ENCODE data around the gene LENG9.
"Not testable (repeated sequence)": the region's sequence is repeated elsewhere in the genome, so short reads cannot be mapped to it uniquely, and the experiment has no call there.

LENG9 gene

DNA sequence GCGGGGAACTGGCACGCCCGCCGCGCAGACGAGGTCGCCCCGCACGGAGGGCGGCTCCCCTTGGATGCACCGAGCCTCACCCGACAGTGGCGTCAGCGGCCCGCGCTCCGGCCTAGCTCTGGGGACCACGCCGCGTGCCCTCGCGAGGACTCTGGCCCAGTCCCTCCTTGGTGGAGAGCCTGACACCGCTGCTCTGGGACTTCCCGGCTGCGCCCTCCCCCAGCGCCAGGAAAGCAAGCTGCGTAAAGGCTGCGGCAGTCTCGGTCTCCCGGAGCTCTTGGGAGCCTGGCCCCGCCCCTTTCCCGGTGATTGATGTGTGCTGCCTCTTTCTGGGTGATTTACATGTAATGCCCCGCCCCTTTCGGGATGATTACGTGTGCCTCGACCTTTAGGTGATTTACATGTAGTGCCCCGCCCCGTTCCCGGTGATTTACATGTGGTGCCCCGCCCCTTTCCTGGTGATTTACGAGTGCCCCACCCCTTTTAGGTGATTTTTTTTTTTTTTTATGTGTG is at the start of gene LENG9:
LENG9 (minus strand) TSS at position 248 of the 513 bp plus-strand sequence. CDS start 252 bp downstream, outside the sequence.
- peak; percentile 98 for DNase-seq

DNA sequence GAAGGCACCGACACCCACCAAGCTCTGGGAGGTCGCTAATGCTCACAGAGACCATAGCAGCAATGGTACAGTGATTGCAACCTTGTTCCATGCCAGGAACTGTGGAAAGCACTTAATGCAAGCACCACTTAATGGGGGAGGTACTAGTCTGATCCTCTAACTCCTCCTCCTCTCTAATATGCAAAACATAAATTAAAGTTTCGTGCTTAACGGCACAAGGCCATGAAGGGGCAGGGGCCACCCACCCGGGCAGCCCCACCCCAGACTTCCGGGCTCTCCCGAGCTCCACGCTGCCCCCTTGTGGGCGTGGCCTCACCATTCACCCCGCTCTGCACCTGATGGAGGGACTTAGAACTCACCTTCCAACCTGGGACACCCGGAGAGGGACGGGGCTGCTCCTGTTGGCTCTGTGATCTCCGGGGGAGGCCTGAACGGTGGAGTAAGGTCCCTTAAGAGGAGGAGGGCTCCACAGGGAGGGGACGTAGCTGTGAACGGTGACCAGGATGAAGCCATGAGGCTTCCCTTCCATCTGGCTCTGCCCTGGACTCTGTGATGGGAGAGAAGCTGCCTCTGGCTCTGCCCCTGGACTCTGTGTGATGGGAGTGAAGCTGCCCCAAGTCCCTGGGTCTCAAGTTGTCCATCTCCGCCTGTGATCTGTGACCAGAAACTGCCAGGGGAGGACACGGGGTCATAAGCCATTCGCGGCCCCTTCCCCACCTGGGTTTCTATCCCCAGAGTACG is 45.8 kb upstream of the LENG9 start:
- DNase-seq = not testable (repeated sequence)

DNA sequence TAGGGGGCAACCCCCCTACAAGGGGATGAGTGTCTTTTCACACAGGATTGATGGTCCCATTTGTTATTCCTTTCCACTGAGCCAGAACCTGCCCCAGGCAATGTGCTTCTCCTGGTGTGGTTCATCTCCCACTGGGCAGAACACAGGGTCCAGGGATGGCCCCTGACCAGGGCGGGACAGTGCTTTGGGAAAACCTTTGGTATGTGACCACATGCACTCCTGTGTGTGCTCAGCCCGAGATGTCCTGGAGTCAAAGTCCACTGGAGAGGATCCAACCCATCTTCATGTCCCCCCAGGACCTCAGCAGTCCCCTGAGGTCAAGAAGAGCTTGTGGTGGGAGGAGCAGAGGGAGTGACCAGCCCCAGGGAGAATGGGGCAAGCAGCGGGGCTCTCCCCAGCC is 44.9 kb upstream of the LENG9 start:
- not testable (repeated sequence) for DNase-seq

DNA sequence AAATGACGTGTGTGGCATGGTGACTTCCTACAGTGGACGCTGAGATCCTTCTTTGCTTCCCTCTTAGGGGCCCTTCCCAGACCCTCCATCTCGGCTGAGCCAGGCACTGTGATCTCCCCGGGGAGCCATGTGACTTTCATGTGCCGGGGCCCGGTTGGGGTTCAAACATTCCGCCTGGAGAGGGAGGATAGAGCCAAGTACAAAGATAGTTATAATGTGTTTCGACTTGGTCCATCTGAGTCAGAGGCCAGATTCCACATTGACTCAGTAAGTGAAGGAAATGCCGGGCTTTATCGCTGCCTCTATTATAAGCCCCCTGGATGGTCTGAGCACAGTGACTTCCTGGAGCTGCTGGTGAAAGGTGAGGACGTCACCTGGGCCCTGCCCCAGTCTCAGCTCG is 44.2 kb upstream of the LENG9 start:
- no peak for DNase-seq

DNA sequence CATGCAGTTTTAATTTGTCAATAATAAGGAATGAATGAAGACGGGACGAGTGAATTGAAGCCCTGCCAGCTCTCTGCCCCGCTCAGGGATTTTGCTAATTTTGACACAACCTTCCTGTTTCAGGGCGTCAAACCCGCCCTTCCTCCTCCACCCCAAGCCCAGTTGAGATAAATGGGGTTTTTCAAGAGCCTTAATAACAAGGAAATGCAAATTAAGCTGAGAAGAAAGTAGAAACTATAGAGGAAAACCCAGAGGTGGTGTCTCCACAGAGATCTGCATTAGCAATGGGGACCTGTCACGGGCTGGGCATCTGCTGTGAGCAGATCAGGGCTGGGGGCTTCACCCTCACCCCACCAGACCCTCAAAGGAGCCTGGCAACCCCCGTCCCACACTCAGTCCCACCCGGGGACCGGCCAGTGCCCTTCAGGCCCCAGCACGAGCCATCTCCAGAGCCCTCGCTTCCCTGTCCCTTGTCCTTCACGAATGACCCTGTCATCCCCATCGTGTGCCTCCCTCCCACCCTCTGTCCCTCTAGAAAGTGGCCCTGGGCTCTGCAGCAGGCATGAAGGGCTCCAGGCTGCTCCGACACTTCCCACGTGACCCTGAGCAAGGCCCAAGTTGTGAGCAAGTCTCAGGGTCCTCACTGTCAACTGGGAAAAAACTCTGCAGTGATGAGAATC is 43.6 kb upstream of the LENG9 start:
- DNase-seq = not testable (repeated sequence)

DNA sequence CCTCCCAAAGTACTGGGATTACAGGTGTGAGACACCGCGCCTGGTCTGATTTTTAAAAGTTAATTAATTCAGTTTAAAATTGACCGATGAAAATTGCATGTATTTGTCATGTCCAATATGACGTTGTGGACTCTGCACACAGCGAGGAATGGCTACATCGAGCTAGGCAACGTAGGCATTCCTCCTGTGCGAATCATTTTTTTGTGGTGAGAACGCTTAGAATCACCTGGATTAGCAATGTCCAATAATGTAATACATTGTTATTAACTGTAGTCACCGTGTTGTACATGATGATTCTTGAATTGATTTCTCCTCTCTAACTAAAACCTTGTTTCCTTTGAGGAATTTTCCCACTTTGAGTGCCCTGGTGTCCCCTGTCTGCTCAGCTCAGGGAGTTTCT is 42.5 kb upstream of the LENG9 start:
- DNase-seq = no peak

DNA sequence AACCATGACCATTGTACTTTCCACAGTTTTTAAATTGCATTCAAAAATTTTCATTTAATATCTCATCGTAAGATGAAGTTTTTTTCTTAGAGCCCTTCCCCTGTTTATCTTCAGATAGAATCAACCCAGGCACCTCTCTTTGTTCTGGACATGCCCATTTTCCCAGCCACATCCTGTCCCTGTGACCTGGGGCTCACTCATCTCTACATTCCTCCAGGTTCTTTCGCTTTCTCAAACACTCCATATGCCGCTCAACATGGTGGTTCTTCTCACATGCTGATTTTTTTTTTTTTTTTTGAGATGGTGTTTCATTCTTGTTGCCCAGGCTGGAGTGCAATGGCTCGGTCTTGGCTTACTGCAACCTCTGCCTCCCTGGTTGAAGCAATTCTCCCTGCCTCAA is 42.0 kb upstream of the LENG9 start:
- not testable (repeated sequence) for DNase-seq

DNA sequence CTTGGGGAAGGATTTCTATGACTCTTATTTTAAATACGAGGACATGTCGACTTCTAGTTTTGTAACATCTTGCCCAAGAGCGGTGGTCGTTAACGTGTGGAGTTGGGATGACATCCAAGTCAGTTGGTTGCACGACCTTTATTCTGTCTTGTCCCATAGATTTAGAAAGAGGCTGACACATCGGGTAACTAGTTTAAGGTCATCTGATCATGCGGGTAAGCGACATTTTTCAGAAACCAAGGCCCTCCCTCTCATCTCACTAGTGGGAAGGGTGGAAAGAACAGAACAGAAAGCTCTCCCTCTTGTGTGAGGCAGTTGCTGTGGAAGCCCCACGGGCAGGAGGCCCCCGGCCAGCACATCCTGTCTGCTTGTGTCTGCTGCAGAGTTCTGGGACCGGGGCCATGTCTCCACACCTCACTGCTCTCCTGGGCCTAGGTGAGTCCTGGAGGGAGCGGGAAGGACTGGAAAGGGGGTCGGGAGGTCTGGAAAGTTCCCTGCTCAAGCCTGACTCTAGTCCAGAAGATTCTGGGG is 39.0 kb upstream of the LENG9 start, which contains the start of gene LAIR2:
LAIR2 (plus strand) TSS at position 314 of the 531 bp plus-strand sequence; CDS start at position 402, 88 bp downstream.
- DNase-seq = no peak

DNA sequence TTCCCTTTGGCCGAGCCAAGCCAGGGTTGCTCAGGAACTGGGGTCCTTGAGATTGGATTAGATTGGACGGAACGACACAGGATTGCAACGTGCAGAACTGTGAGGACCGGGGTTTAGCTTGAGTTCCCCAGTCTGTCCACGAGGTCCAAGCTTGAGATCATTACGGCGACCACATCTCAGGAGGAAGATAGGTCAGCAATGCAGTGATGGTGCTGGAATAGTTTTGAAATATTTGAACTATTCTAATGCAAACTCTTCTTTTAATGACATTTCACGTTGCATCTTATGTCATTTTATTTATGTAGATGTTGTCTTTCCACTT is 34.8 kb upstream of the LENG9 start:
- not testable (repeated sequence) for DNase-seq

DNA sequence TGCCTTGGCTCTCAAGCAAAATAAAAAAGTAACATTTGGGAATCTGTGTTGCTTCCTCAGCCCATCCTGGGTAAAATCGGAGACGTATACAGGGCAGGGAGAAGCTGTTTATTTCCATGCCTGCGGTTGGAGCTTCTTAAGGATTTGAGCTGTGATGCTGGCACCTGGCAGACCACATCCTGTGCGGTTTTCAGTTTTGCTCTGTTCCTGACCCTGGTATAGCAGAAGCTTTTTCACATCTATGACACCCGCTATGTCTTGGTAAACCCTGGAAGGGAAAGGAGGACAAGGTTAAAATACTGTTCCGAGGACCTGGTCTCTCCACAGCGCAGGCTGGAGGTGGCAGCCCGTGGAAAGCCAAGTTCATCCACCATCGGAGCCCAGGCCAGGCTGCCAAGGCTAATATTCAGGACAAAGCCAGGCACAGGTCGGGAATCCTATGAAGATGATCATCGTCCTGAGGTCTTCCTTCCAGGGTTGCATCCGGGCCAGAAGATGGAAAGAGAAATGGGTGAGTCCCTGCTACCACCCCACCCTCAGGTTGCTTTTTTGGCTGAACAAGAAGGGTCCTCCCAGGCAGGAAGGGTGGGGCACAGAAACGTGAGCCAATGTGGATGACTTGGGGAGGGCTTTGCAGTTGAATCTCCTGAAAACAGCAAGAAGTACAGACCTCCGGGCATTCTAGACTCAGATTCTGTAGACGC is 34.3 kb upstream of the LENG9 start:
- peak; percentile 50 for DNase-seq

DNA sequence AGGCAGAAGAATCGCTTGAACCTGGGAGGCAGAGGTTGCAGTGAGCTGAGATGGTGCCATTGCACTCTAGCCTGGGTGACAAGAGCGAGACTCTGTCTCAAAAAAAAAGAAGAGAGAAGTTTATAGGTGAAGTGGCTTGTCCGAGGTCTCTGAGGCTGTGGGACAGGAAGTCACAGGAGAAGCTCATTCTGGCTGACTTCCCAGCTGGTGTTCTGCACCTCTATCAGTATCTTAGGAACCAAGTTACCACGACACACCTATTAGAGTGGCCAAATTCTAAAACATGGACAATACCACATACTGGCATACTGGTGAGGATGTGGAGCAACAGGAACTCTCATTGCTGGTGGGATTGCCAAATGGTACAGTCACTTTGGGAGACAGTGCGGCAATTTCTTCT is 31.7 kb upstream of the LENG9 start:
- not testable (repeated sequence) for DNase-seq

DNA sequence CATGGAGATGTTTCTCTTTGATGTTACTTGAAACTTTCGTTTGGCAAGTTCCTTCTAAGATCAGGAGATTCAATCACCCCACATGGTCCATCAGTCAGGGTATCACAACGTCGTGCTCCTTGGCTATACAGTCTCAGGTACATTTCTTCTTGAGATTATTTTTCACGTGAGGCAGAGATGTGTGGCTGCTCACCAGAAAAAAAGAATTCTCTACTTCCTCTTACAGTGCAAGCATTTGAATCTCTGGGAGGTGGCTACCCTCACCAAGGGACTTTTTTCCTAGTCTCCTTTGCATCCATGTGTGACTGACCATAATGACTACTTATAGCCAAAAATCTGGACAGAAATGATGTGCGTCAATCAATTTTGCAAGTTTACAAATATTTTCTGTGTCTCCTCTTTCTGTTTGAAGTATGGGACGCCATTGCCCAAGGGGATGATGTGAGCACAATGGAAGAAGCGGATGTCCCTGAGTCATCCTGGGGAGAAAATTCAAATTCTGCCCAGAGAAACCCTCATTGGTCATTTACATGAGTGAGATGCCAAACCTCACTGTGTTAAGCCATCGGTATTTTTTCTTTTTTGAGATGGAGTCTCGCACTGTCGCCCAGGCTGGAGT is 30.5 kb upstream of the LENG9 start:
- DNase-seq = no peak

DNA sequence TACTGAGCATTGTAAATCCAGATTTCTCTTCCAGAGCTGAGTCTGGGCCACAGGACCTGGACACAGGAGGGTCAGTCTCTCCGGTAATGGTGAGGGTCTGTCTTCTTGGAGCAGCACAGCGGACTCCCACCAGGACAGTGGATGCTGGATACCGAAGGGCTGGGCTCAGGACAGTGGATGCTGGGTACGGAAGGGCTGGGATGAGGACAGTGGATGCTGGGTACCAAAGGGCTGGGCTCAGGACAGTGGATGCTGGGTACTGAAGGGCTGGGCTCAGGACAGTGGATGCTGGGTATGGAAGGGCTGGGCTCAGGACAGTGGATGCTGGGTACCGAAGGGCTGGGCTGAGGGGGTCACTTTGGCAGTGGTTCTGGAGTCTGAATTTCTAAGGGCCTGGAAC is 29.5 kb upstream of the LENG9 start:
- not testable (repeated sequence) for DNase-seq

DNA sequence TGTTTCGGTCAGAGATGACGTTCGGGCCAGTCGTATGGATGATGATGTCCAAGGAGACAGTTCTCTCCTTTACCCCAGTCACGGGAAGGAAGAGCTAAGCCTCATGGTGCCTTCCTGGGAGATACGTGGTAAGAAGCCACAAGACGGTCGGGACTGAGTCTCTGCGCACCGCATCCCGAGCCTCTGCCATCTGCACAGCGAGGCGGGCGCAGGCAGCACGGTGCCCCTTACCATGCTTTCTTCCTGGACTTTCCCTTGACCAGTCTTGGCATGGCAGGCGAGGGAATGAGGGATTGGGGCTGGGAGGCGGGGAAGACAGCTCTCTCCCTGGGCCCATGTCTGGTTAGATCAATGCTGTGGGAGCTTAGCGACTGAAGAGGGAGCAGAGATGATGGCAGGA is 29.0 kb upstream of the LENG9 start:
- DNase-seq = no peak

DNA sequence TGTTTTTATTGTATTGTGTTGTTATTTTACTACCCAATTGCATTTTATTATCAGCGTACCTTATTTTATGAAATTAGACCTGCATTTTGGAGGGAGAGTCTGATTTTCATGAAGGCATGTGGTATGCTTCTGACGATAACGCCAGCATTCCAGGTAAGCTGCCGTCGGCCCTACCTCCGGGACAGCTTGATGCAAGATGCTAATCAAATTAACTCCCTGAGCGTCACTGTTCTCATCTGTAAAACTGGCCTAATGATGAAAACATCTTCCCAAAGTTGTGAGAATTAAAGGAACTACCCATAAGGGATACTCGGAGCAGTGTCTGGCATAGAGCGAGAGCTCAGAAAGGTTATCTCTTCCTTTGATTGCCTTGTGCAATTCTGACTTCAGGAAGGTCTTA is 26.2 kb upstream of the LENG9 start:
- no peak for DNase-seq

DNA sequence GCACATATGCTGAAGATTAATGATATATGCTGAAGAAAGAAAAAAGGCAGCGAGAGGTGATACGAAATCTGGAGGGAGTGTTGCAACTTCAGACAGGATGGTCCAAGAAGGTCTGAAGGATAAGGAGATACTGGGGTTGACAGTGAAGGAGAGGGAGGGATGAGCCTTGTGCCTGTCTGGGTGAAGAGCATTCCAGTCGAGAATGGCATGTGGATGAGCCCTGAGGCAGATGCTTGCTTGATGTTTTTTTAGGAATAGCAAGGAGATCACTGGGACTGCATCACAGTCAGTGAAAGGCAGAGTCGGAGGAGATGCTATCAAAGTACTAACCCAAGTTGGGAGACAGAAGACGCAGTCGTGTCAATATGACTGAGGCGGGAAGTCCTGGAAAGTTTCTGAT is 25.8 kb upstream of the LENG9 start:
- DNase-seq = no peak

DNA sequence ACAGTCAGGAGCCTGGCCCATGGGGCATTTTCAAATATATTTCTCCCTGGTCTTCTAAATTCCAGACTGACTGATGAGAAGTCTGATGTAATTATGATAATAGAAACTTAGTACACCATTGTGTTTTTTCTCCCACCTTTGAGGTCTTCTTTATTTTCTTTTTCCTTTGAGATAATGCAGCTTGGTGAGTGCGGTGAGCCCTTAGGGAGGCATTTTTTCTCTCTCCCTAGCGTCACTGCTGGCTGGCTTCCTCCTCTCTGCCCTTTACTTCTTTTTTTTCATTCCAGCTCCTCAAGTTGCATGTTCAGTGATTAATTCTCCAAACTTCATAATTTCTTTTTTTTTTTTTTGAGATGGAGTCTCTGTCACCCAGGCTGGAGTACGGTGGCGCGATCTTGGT is 22.3 kb upstream of the LENG9 start:
- no peak for DNase-seq

DNA sequence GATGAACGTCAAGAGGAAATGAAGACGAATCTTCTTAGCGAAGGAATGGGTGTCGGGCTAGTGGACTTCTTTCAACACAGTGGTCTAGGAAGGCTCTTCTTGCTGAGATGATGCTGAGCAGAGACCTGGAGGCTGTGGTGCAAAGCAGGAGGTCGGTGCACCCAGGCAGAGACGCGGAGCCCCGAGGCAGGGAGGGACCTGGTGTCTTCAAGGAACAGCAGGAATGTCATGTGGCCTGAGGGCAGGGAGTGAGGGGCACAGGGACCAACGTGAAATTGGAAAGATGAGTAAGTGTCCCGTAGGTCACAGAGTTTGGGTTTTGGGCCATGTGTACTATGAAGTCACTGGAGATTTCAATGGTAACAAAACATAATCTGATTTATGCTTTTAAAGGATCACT is 20.9 kb upstream of the LENG9 start:
- no peak for DNase-seq

DNA sequence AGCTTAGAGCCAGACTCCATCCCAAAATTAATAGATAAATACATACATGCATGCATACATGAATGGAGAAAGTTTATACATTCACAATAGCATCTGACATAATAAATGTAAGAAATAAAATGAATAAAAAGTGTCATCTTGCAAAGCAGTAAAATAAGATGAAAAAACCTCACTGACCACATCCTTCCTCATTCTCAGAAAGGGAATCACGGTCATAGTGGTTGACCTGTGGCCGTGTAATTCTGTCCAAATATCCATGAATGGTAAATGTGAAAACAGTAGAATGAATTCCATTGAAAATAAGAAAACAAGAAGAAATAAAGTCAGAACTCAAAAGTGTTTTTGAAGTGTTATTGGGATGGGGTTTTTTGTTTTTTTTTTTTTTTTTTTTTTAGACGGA is 19.3 kb upstream of the LENG9 start:
- no peak for DNase-seq

DNA sequence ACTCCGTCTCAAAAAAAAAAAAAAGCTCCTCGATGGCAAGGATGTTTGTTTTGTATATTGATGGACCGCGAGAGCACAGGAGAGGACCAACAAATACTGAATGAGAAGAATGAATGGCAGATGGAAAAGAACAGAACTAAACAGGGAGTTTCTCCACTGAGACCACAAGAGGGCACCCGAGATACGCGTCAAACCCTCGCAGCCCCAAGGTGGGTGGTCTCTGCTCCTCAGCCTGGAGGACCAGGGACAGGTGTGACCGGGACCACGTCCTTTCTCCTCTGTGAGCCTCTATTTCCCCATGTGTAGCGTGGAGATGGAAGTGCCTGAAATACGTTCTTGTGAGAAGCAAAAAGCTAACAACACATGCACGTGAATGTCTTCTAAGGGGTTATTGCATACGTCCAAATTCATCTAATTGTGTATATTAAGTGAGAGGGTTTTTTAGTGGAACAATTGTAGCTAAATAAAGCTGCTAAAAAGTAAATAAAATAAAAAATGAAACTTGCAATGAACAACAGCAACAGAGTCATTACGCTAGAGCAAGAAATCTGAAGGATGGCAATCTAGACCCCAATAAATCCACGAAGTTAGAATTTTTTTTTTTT is 17.9 kb upstream of the LENG9 start:
- DNase-seq = peak; percentile 52

DNA sequence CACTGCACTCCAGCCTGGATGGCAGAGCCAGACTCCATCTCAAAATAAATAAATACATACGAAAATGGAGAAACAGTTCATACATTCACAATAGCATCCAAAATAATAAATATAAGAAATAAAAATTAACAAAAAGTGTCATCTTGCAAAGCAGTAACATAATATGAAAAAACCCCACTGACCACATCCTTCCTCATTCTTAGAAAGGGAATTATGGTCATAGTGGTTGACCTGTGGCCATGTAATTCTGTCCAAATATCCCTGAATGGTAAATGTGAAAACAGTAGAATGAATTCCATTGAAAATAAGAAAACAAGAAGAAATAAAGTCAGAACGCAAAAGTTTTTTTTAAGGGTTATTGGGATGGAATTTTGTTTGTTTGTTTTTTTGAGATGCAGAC is 16.5 kb upstream of the LENG9 start:
- DNase-seq = no peak

DNA sequence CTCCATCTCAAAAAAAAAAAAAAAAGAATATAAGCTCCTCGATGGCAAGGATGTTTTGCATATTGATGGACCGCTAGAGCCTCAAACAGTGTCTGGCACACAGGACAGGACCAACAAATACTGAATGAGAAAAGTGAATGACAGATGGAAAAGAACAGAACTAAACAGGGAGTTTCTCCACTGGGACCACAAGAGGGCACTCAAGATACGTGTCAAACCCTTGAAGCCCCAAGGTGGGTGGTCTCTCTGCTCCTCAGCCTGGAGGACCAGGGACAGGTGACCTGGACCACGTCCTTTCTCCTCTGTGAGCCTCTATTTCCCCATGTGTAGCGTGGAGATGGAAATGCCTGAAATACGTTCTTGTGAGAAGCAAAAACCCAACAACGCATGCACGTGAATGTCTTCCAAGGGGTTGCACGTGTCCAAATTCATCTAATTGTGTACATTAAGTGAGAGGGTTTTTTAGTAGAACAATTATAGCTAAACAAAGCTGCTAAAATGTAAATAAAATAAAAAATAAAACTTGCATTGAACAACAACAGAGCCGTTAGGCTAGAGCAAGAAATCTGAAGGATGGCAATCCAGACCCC is 15.2 kb upstream of the LENG9 start:
- DNase-seq = peak; percentile 47
